Tibial nerve (tissue), 4 donors: ENCODE data around the gene TH.

Source experiments
- CTCF ChIP-seq, 5 experiments: fragments of 200-600 bp in 3 of 5; fragments of 450-650 bp in 2 of 5; sonication (generic) in 3 of 5; IDR thresholded peaks; one replicate each; pipeline ENCODE4 v1.5.1; 2016 to 2019; ENCODE audit warnings: antibody characterized with exemption in 5 of 5, mild to moderate bottlenecking in 3 of 5, moderate library complexity in 2 of 5
- EP300 ChIP-seq, 2 donors: sonication (generic); formaldehyde crosslinking; IDR thresholded peaks; one replicate each; pipeline ENCODE4 v1.6.1; 2017; ENCODE audit warnings: antibody characterized with exemption in 2 of 2, mild to moderate bottlenecking in 1 of 2
- POLR2A ChIP-seq, 2 donors: fragments of 450-650 bp; IDR thresholded peaks; one replicate each; pipeline ENCODE4 v1.6.1; 2017; ENCODE audit warnings: antibody characterized with exemption in 2 of 2, mild to moderate bottlenecking in 2 of 2, moderate library complexity in 2 of 2

GRCh38 chr11:2193099-2193887 is 21.7 kb upstream of the TH start:
- TF ChIP-seq CTCF (IDR thresholded peaks at IDR 0.05) (no peak), EP300 (IDR thresholded peaks at IDR 0.05) (no peak), POLR2A (IDR thresholded peaks at IDR 0.05) (no peak)
